ENCODE data around the gene FOXL2.
"Not testable (repeated sequence)": the region's sequence is repeated elsewhere in the genome, so short reads cannot be mapped to it uniquely, and the experiment has no call there.

FOXL2 gene

DNA sequence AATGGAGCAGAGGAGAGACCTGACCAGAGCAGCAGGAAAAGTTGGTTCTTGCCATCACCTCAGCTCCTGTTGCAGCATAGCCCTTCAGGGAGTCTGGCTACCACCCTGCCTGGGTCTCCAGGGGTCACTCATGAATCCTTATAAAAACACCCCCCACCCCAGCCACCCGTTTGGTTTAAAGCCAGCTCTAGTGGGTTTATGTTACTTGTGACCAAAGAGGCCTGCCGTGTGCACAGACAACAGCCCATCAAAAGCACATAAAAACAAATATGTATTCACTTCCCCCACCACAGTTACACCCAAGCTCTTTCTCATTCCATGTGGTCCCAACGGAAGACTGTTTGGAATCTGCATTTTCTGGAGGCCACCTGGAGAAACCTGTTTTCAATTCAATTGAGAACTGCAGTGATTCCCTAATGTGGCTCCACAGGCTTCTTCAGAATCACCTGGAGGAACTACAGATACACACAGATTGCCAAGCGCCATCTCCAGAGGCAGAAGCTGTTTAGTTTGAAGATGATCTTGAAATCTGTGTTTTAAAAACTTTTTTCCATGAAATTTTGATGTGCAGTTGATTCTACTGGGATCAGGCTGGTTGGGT lies 13.8 kb downstream of the FOXL2 start:
- no peak for DNase-seq (ENCODE audit: low read depth)

DNA sequence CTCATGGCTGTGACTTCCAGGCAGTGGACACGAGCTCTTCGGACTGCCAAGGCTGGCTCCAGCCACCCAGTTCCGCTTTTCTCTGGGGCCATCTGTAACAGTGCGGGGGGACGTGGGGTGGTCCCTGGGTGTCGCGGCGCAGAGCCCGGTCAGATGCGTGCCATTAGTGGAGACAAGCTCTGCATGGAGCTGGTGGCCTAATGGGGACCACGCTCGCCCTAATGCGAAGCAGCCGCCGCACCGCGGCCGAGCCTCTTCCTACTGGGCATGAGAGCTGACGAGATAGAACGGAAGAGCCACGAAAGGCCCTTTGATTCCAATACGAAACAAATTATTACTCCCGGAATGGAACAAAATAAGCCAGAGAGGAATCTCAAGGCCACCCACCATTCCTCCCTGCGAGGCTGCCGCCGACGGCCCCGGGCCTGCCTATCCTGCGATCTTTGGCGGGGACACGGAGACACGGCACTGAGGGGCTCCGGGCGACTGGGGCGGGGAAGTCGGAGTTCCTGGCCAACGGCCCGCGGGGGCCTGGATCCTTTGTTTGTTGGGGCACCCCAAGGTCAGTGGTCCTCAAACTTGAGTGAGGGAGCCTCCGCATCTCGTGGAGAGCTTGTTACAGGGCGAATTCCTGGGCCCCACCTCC lies 18.1 kb downstream of the FOXL2 start:
- no peak for DNase-seq (ENCODE audit: low read depth)

DNA sequence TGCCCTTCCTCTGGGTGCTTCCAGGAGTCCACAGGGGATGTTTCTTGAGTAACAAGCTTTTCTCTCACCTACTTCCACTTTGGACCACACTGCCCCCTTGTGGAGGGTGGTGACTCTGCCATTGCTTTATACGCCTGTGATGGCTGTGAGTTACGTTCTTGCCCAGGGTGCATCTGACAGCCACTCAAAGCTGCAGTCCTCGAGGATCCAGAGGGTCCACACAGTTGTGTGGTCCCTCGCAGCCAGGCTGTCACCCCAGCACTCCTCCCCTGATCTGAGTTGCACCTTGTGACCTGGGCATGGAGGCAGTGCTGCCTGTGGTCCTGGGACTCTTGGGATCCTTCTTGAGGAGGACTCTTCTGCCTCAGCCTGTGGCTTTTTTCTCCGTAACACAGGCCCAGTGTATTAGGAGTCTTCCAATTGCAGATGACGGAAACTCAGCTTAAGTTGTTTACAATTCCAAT lies 23.4 kb downstream of the FOXL2 start:
- peak; percentile 73 for DNase-seq (ENCODE audit: low read depth)

DNA sequence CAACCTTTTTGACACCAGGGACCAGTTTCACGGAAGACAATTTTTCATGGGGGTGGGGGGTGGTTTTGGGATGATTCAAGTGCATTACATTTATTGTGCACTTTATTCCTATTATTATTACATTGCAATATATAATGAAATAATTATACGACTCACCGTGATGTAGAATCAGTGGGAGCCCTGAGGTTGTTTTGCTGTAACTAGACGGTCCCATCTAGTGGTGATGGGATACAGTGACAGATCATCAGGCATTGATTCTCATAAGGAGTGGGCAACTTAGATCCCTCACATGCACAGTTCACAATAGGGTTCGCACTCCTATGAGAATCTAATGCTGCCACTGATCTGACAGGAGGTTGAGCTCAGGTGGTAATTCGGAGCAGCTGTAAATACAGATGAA lies 24.5 kb downstream of the FOXL2 start:
- not testable (repeated sequence) for DNase-seq (ENCODE audit: low read depth)

DNA sequence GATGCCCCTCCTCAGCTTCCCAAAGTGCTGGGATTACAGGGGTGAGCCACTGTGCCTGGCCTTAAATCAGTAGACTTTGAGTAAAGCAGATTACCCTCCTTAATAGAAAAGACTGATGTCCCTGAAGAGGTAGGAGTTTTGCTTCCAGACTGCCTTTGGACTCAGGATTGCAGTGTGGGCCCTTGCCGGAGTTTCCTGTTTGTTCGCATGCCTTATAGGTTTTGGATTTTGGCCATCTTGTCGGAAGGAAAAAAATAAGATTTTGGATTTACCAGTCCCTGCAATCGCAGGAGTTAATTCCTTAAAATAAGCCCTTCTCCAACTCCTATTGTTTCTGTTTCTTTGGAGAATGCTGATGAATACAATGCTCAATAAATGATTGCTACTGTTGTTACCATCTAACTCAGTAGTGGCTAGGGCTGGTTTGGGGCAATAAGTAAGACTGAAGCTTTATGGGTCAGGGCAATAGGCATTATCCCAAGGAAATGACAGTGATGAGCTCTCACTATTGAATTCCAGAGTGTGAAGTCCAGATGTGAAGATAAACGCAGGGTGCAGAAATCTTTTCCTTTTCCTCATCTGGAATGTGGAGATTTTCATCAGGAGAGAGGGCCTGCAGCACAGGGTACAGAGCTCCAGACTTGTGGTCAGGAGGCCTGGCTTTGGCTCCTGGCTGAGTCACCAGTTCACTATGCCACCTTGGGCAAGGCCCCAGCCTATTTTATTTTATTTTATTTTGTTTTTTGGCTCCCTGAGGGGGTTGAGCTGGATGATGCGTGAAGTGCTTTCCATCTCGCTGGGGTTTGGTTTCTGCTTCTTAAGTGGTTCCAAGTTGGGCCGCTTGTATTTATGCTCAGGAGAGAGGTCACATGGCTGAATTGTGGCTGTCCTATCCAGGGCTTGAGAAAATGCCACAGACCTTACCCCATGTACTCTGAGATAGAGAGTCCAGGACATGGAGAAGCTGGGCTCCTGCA lies 25.3 kb downstream of the FOXL2 start:
- DNase-seq (ENCODE audit: low read depth) = peak; percentile 51

DNA sequence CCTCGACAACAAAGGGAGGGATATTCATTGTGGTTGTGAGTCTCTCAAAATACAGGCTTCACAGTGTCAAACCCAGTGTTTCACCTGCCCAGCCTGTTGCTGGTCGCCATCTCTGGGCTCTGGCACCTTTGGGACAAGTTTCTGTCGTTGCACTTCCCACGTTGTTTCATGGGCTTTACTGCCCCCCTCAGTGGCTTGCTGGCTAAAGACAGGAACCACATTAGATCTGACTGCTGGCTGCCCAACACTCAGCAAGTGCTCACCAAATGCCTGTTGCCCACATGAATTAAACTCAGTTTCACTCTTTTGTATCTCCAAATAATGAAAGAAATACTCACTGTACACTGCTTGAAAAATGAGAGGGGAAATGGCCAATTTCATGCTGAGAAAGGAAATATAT lies 27.6 kb downstream of the FOXL2 start:
- no peak for DNase-seq (ENCODE audit: low read depth)

DNA sequence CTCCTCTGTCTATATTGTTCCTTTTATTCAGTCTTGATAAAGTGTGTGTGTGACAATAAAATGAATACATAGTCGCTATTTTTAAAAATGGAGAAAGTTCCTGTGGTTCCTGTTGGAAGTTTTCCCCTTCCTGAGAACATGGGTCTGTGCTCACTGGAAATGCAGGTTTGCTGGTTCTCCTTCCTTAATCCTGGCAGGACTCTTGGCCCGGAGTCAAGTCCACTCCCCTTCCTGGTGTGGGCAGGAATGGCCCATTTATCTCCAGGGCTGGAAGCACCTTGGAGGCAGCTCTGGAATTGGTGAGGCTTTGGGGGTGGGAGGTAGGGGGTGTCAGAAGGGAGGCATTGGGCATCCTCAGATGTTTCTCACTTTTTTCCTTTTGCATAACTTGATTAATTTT lies 30.1 kb downstream of the FOXL2 start:
- DNase-seq (ENCODE audit: low read depth) = no peak

DNA sequence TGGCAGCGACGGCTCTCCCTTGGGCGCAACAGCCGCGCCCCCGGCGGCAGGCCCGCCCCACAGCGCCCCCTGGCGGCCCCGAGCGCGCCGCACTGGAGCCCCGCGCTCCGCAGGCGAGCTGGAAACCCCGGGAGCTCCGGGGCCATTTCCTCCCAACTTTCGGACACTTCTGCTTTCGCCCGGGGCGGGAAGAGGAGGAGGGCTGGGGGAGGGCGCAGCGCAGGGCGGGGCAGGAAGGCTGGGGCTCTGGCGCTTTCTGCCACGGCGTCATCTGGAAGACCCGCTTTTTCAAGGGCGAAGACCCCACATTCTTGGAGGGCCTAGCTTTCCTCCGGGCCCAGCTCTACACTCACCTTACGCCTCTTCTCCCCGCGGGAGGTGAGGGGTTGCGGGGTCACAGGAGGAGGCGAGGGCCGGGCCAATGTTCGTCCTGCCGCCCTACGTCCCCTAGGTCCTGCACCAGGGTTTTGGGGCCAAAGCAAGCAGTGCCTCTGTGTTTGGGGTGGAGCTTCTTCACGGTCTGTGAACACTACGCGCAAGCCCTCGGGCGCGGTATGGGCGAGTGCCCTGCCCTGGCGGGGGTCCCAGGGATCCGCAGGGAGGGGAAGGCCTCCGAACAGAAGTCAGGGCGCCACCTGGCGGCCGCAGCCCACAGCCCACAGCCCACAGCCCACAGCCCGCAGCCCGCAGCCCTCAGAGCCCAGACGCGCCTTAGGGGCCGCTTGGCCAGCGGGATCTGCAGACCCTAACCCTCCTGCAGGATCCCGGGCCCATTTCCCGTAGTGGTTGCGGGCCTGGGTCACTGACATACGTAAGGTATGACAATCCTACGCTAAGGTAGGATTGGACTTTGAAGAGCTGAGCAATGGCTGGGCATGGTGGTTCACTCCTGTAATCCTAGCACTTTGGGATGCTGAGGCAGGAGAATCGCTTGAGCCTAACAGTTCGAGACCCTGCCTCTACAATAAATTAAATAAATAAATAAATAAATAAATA lies 31.1 kb downstream of the FOXL2 start:
- peak; percentile 86 for DNase-seq (ENCODE audit: low read depth)

DNA sequence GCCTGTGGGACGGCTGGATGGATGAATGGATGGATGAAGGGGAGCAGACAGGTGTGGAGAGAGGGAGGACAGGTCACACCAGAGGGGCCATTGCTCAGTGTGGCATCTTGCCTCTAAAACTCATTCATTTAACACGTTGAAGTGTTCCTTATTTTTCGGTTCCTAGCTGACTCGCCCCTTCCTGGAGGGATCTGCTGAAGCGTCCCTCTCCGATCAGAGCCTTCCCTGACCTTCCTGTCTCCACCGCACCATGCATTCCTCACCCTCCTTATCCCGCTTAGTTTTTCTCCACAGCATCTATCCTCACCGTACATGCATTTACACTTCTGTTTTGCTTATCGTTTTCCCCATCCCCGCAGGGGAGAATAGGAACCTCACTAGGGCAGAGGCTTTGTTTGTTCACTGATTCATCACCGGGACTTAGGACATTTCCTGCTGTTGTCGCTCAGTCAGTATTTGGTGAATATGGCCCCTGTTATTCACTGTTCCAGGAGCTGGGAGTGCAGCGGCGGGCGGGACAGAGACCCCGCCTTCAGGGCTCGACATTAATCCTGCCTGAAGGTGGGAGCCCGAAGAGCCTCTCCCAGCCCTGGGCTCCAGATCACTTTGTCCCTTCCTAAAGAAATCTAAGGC lies 32.0 kb downstream of the FOXL2 start:
- no peak for DNase-seq (ENCODE audit: low read depth)

DNA sequence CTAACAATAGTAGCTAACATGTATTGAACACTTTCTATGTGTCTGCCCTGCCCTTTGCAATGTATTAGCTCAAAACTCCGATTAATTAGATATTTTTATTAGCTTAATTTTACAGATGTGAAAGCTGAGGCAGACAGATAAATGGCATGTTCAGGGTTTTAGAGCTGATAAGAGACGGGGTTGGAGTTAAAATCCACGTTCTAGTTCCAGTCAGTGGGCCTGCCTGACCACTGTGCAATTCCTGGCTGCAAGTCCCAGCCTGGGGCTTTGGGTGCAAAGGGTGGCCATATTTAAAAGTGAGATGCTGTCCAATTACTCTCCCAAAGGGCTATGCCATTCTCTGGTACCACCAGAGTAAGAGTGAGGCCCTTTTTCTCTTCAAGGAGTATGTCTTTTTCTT lies 33.2 kb downstream of the FOXL2 start:
- DNase-seq (ENCODE audit: low read depth) = no peak

DNA sequence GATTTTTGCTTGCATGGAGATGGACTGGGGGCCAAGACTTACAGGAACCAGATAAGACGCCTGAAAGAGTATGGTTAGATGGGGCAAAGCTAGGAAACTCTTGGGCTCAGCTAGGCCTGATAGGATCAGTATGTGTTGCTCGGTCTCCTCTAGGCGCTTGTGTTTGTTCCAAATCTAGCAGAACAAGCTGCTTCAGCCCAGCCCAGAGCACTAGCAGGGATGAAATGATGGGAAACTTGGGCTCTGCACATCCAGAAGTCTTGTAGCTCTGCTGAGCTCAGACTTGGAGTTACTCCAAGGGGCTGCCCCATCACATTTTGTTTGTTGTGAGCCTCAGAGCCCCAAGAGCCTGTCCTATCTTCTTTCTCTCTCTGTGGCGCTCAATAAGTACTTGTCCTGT lies 34.7 kb downstream of the FOXL2 start:
- no peak for DNase-seq (ENCODE audit: low read depth)

DNA sequence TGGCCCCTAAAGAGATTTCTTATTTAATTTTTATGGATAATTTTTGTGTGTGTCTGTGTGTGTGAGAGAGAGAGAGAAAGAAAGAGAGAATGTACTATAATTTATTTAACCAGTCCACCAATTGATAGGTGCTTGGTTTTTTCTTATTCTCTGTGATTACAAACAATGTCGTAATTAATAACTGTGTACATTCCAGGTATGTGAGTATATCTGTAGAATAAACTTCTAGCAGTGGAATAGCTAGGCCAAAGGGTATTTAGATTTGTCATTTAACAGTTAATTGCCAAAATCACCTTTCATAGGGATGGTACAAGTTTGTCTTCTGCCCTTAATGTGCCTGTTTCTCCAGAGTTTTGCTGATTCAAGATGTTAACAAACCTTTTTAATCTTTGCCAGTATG lies 35.3 kb downstream of the FOXL2 start:
- no peak for DNase-seq (ENCODE audit: low read depth)

DNA sequence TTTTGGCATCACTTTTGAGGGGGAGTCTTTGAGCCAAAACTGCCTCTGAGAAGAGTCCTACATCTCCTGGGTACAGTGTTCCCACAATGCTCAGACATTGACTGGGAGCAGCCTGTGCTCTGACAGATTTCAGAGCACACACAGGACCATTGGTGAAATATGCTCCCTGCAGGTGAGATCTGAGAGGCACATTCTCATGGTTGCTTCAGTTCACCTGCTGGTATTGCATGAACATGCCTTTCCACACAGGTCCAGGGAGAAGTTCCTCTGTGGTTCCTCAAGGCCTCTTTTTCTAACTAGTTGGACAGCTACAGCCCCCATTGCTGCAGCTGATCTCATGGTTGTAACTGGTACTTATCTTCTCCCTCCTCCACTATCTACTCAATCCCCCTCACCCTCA lies 37.0 kb downstream of the FOXL2 start:
- DNase-seq (ENCODE audit: low read depth) = no peak

DNA sequence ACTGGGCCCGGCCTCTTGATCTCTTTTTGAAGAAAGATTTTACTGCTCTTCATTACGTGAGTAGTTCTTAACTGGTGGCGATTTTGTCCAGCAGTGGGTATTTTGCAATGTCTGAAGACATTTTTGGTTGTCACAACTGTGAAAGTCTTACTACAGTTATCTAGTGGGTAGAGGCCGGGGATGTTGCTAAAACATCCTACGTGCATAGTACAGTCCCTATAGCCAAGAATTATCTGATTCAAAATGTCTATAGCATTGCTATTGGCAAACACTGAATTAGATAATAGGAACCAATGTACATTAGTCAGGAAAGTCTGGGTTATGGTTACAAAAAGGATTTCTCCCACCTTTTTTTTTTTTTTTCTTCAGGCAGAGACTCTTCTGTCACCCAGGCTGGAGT lies 38.1 kb downstream of the FOXL2 start:
- DNase-seq (ENCODE audit: low read depth) = no peak

DNA sequence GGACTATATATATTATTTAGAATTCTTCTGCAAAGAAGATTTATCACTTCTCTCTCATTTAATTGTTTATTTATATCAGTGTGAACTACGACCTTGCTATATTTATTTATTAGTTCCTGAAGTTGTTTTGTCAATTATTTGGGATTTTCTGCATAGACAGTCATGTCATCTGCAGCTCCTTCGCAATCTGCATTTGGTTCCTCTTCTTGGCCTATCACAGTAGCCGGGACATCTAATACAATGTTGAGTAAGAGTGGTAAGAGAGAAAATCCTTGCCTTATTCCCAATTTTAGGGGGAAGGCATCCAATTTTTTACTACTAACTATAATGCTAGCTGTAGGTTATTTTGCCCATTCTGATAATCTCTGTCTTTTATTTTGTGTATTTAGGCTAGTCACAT lies 39.4 kb downstream of the FOXL2 start:
- no peak for DNase-seq (ENCODE audit: low read depth)

DNA sequence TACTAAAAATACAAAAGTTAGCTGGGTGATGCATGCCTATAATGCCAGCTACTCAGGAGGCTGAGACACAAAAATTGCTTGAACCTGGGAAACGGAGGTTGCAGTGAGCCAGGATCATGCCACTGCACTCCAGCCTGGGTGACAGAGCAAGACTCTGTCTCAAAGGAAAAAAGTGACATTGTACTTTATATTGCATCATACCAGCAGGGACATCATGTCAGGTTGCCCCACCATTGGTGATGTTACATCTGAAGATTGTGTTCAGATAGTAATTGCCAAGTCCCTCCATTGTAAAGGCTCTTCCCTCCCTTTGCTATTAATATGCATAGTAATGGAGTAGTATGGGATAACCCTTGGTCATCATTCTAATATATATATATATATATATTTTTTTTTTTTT lies 44.8 kb downstream of the FOXL2 start:
- DNase-seq (ENCODE audit: low read depth) = no peak

DNA sequence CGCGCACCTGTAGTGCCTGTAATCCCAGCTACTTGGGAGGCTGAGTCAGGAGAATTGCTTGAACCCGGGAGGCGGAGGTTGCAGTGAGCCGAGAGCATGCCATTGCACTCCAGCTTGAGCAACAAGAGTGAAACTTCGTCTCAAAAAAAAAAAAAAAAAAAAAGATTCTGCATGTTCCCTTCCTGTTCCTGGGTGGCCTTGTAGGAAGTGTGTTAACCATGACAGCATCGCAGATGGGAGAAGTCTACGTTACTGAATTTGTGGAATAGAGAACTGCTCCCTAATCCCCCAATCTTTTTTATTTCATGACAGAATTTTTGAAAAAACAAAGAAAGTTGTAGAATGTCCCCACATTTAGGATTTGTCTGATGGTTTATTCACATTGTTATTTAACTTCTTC lies 45.4 kb downstream of the FOXL2 start:
- DNase-seq (ENCODE audit: low read depth) = no peak

DNA sequence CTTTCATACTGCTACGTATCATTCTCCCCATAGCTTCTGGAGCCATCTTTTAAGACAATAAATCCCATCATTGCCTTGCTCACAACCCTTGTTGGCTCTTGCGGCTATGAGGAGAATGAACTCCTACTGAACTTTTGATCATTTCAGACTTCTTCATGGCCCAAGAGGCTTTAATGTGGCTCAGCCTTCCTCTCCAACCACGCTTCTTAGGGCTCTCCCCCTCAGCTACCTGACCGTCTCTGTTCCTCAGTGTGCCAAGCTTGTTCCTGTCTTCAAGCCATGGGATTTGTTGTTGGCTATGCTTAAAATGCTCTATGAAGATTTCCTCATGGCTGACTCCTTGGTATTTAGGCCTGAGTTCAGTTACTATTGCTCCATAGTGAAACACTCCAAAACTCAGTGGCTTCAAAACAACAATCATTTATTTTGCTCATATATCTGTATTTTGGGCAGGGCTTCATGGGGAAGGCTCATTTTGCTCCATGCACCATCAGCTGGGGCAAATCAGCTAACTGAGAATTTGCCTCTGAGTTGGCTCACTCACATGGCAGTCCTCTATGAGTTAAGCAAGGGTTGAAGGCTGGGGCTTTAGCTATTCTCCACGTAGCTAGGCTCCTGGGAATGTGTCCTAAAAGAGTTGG lies 47.5 kb downstream of the FOXL2 start:
- no peak for DNase-seq (ENCODE audit: low read depth)

DNA sequence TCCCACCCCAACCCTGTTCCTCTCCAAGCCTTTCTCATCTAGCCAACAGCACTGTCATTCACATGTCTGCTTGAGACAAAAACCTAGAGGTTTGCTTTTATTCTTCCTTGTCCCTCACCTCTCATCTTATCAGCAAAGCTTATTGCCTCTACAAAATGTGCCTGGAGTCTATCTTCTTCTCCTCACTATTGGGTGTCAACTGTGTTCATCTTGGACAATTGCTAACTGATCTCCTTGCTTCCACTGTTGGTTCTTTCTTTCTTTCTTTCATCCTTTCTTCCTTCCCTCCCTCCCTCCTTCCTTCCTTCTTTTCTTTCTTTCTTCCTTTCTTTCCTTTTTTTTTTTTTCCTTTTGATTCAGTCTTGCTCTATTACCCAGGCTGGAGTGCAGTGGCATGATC lies 48.2 kb downstream of the FOXL2 start:
- DNase-seq (ENCODE audit: low read depth) = no peak

DNA sequence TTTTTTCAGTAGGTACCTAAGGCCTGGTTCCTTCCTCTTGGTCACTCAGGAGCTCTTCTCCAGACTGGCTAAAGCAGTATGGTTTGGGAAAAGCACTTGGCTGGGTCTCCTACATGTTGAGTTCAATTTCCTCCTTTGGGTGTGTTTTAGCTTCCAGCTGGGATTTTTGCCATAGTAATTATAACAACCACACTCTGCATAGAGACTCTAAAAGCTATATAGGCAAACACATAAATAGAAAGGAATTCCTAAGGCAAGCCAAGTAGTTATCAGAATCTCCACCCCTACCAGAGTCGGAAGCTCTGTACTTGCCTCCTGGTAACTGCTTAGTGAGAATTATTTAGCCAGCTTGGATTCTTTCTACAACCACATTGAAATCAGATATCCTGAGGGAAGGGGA lies 48.6 kb downstream of the FOXL2 start:
- DNase-seq (ENCODE audit: low read depth) = peak; percentile 76

Measured in stromal cell of bone marrow (primary cell).